Measurements from ENCODE around the gene GLE1.
A peak's percentile ranks its signal among the peaks of the same experiment; 100 is the strongest.
"Not testable (repeated sequence)": the region's sequence is repeated elsewhere in the genome, so short reads cannot be mapped to it uniquely, and the experiment has no call there.

The GLE1 gene

GRCh38 chr9:128497824-128498610 lies 6.5 kb upstream of the GLE1 start:
- no peak for DNase-seq

GRCh38 chr9:128498911-128499310 lies 5.6 kb upstream of the GLE1 start:
- no peak for DNase-seq

- no peak for DNase-seq
Measured at GRCh38 chr9:128499920-128500319, 4.6 kb upstream of the GLE1 start.

- DNase-seq, result not testable (repeated sequence)
Measured at GRCh38 chr9:128503415-128503825, 1.1 kb upstream of the GLE1 start.

- DNase-seq, result no peak
Measured at GRCh38 chr9:128503870-128504269, 649 bp upstream of the GLE1 start.

- no peak for DNase-seq
Measured at GRCh38 chr9:128505414-128505765, 871 bp downstream of the GLE1 start.

GRCh38 chr9:128505906-128506305 lies 1.4 kb downstream of the GLE1 start:
- DNase-seq, result not testable (repeated sequence)

GRCh38 chr9:128512820-128513219 lies 8.3 kb downstream of the GLE1 start:
- DNase-seq, result no peak

- no peak for DNase-seq
Measured at GRCh38 chr9:128521956-128522355, 17.4 kb downstream of the GLE1 start.

GRCh38 chr9:128523199-128523925 lies 18.8 kb downstream of the GLE1 start:
- DNase-seq, result no peak

- no peak for DNase-seq
Measured at GRCh38 chr9:128526720-128527119, 22.2 kb downstream of the GLE1 start.

GRCh38 chr9:128528445-128529160 lies 24.1 kb downstream of the GLE1 start:
- no peak for DNase-seq

GRCh38 chr9:128529191-128529590 lies 24.7 kb downstream of the GLE1 start:
- DNase-seq, result no peak

- no peak for DNase-seq
Measured at GRCh38 chr9:128532581-128532980, 28.1 kb downstream of the GLE1 start.

GRCh38 chr9:128540634-128541360 lies 36.3 kb downstream of the GLE1 start:
- DNase-seq, result no peak

- no peak for DNase-seq
Measured at GRCh38 chr9:128546504-128546903, 42.0 kb downstream of the GLE1 start.

- DNase-seq, result no peak
Measured at GRCh38 chr9:128548876-128549275, 44.4 kb downstream of the GLE1 start.

GRCh38 chr9:128550226-128550625 lies 45.7 kb downstream of the GLE1 start:
- peak; percentile 59 for DNase-seq

- DNase-seq, result no peak
Measured at GRCh38 chr9:128550770-128551656, 46.5 kb downstream of the GLE1 start.

- no peak for DNase-seq
Measured at GRCh38 chr9:128551657-128552152, 47.2 kb downstream of the GLE1 start.

GRCh38 chr9:128552153-128552743 lies 47.7 kb downstream of the GLE1 start, which contains the start of gene SPTAN1:
Gene SPTAN1 (plus strand): TSS chr9:128552587. CDS start chr9:128566741, 14,154 bp downstream.
- DNase-seq, result peak; percentile 97

Measured in stimulated activated CD4-positive, alpha-beta T cell treated with anti-CD3 and anti-CD28 coated beads, Interleukin-15, amount 100 ng/mL, for 24 hours (primary cell).